Endometrium (tissue), 2 donors: ENCODE data around the gene SESN3.
A peak's percentile ranks its signal among the peaks of the same experiment; 100 is the strongest.
"Not testable (repeated sequence)": the region's sequence is repeated elsewhere in the genome, so short reads cannot be mapped to it uniquely, and the experiment has no call there.

Experiments
- FAIRE-seq: peaks from 2 replicates; lab custom pipeline; 2012; peaks lifted over from hg19 to GRCh38; lab: Jason Lieb, UNC
- donor health status: control.
- donor health status: control.

Gene SESN3, protein sequence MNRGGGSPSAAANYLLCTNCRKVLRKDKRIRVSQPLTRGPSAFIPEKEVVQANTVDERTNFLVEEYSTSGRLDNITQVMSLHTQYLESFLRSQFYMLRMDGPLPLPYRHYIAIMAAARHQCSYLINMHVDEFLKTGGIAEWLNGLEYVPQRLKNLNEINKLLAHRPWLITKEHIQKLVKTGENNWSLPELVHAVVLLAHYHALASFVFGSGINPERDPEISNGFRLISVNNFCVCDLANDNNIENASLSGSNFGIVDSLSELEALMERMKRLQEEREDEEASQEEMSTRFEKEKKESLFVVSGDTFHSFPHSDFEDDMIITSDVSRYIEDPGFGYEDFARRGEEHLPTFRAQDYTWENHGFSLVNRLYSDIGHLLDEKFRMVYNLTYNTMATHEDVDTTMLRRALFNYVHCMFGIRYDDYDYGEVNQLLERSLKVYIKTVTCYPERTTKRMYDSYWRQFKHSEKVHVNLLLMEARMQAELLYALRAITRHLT

DNA sequence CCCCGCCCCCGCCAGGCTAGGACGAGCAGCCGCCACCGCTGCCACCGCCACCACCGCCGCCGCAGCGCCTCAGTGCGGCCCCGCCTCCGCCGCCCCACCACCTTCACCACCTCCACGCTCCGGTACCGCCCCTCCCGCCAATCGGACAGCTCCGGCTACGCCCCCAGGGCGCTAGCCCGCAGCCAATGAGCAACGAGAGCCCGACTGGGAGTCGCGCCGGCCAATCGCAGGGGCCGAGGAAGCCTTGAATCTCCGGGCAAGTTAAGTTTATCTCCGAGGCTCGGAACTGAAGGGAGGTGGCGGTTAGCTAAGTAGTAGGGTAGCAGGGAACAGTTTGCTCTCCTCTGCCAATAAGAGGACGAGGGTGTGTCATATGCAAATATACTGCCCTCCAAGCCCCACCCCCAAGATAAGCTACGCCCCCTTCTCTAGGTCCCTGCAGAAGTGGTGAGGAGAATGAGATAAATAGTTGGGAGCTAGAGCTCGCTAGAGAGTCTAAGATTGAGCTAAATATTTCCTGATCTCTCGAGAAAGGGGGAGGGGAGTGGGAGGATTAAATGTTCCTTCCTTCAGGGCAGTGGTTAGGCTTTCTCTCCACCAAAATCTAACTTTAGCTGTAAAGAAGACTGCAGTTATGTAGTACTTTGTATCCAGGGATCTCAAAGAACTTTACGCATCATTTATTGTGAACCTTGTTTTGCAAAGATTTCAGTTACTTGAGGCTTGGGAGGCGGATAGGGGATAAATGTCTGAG, at the start of gene SESN3:
SESN3 (minus strand) TSS at position 76 of the 754 bp plus-strand sequence. CDS start 342 bp downstream, outside the sequence.
- FAIRE-seq, result peak; percentile 100

DNA sequence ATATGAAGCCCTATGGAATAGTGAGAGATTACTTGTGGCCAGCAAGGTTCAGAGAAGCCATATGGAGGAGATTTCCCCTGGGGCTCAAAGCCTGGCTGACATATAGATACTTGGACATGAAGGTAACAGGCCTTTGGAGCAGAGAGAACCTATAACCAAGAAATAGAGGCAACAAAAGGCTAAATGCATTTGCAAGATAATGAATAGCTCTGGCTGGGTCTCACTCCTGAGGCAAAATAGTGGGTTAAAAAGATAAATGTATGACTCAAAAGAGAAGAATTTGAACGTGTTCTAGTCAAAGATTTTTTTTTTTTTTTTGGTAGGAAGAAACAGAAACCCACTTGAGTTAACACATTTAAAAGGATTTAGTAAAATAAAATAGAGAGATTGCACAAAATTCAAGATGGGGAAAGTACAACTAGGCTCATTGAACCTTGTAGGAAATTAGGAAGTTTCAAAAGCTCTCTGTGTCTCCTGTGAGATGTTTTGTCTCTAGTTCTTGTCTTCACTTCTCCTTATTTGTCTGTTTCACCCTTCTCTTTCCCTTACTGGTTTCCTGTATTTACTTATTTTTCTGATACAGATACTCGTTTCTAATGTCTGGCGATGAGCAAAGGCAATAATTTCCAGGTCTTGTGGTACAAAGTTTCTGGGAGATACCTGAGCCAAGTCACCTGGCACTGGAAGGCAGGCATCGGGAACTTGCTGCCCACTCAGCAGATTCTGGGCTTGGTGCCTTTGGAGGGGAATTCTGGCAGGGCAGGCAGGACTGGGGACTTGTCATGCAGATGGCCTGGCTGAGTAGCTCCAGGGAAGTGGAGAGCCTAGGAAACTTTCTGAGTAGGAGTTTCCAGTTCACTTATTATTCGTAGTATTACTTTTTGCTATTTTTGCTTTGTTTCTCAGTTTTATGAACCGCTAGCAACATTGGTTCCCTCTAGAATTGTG, 49.2 kb upstream of the SESN3 start:
- FAIRE-seq, result no peak

- FAIRE-seq, result no peak
These were observed 46.9 kb upstream of the SESN3 start for GRCh38 chr11:95277868-95278267.

- no peak for FAIRE-seq
These were observed 45.1 kb upstream of the SESN3 start for GRCh38 chr11:95276139-95276538.

- FAIRE-seq, result not testable (repeated sequence)
These were observed 42.6 kb upstream of the SESN3 start for GRCh38 chr11:95273618-95274017.

GRCh38 chr11:95269036-95269819, 38.2 kb upstream of the SESN3 start:
- no peak for FAIRE-seq

GRCh38 chr11:95268391-95268790, 37.4 kb upstream of the SESN3 start:
- FAIRE-seq, result no peak

DNA sequence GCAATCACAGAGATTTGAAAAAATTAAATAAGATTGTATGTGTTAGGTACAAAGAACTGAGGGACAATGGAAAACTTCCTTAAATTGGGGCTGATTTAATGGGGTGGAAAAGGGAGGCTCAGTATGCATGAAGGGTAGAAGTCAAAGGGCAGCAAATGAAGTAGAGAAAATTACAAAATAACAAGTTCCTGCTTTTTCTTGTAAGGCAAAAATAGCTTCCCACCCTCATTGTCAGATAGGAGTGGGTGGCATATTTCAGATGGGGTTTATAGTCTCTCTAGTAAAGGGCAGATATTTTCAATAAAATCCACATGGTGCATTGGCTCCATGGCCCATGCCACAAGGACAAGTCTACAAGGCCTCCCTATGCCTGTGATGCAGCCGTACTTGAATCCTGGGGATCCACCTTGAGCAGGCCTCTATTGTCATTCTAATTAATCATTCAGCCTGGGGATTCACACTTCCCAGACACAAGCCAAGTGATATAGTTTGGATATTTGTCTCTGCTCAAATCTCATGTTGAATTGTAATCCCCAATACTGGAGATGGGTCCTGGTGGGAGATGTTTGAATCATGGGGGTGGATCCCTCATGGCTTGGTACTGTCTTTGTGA, 36.7 kb upstream of the SESN3 start:
- FAIRE-seq, result no peak

- FAIRE-seq, result no peak
These were observed 35.9 kb upstream of the SESN3 start for GRCh38 chr11:95266751-95267374.

- no peak for FAIRE-seq
These were observed 33.9 kb upstream of the SESN3 start for GRCh38 chr11:95264881-95265280.

GRCh38 chr11:95262994-95263765, 32.2 kb upstream of the SESN3 start:
- FAIRE-seq, result no peak

DNA sequence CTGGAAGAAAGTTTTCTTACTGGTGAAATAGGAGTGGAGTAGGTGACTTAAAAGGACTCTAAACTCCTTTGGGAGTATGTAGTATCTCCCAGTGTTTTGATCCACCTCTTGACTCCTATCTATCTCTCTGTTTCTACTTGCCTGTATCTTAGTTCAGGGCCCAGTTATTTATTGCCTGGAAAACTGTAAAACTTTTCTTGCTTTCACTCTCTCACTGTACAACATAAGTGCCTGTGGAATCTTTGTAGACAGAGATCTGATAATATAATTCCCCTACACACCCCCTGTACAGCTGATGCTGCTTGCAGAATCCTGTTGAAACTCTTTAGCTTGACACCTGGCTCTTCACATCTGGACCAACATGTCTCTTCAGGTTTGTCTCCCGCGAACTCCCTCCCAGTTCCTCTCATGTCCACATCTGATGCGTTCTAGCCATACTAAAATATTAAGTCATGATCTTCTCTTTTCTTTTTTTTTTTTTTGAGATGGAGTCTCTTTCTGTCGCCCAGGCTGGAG, 26.5 kb upstream of the SESN3 start:
- no peak for FAIRE-seq

- no peak for FAIRE-seq
These were observed 25.3 kb upstream of the SESN3 start for GRCh38 chr11:95256321-95256779.

GRCh38 chr11:95255251-95256145, 24.5 kb upstream of the SESN3 start:
- FAIRE-seq, result no peak

GRCh38 chr11:95254716-95255115, 23.7 kb upstream of the SESN3 start:
- FAIRE-seq, result no peak

GRCh38 chr11:95254131-95254704, 23.2 kb upstream of the SESN3 start:
- peak; percentile 96 for FAIRE-seq

DNA sequence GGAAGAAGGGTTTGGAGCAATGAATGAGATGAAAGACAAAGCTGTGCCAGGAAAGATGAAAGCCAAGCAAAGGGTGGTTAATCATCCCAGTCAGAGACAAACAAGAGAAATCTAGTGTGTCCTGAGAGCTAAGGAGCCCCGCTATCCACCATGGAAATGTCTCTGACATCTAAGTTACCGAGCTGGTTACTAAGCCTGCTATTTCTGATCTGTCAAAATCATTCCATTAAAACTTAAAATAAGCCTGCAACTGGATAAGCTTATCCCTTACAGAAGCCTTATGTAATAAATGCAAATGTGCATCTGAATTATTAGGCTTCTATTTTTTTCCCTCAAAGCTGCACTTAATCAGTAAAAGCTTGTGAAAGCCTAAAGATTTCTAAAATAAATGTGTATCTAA, 22.1 kb upstream of the SESN3 start:
- FAIRE-seq, result no peak

DNA sequence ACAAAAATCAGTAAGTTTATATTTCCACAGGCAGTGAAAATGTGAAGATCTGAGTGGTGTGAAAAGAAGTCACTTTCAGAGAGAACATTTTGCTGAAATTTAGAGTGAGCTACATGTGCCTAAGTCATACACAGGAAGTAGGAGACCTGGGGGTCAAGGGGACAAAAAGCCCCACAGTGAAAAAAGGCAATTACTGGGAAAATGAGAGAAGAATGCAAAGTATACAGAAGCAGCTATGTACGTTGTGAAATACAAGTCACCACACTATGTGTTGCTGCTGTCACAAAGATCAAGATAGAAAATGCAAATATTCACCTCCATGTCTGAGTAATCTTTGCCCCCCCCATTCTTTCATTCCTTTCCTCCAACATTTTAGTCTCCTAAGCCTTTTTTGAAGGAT, 21.6 kb upstream of the SESN3 start:
- FAIRE-seq, result no peak
